ENCODE data around the gene LONP1.

GRCh38 chr19:5655412-5655811 is 64.5 kb downstream of the LONP1 start:
- TF ChIP-seq POLR2A (IDR thresholded peaks at IDR 0.05): no peak
- no peak for TF ChIP-seq CTCF (IDR thresholded peaks at IDR 0.05)

All from lower leg skin (tissue), 3 donors.